HG03439 (cell line): Measurements from ENCODE around the gene RNMT.

Experiments used
- ATAC-seq: cut with Tn5 transposase; IDR thresholded peaks from one replicate; pipeline ENCODE4 v1.9.1; 2021; ENCODE audit warnings: mild to moderate bottlenecking, moderate library complexity; ENCODE audit not compliant: unreplicated experiment

The RNMT gene

DNA sequence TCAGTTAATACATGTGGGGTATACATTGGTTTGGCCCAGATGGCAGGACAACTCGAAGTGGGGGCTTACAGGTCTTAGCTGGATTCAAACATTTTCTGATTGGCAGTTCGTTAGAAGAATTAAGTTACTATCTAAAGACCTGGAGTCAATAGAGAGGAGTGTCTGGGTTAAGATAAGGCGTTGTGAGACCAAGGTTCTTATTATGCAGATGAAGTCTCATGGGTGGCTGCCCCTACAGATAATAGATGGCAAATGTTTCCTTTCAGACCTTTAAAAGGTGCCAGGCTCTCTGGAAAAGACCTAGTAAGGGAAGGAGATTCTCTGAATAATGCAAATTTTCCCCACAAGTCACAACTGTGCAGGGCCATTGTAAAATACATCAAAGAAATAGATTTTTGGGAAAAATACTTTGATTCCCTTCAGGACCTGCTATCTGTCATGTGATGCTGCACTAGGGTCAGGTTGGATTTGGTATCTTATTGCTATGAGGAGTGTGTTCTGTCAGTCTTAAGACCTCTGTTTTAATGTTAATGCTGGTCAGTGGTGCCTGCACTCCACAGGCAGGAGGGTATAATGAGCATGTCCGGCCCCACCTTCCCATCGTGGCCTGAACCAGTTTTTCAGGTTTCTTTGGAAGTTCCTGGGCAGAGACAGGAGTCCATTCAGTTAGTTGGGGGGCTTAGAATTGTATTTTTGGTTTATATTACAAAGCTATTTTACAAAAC, 83.2 kb downstream of the RNMT start:
- no peak for ATAC-seq

DNA sequence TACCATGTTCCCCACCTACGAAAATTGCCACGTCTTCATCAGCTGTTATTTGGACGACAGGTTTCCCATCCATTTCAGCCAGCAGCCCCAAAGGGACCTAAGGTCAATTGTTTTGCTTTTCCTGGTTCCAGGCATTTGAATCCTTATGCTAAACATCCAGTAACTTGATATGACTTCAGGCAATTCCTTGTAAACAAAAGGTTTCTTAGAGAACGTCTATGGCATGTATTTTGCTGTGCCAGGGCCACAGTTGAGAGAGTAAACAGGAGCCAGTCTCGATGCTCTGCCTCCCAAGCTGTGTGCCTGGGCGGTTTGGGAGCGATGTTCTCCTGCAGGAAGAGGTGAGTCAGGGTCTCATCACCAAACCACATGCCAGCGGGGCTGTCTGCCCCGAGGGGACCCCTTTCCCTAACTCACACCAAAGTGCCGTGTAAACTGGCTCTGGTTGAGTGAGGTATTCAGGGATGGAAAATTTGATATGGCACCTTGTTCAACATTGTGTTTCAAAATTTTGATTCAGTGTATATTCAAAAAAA, 84.5 kb downstream of the RNMT start:
- ATAC-seq = no peak

DNA sequence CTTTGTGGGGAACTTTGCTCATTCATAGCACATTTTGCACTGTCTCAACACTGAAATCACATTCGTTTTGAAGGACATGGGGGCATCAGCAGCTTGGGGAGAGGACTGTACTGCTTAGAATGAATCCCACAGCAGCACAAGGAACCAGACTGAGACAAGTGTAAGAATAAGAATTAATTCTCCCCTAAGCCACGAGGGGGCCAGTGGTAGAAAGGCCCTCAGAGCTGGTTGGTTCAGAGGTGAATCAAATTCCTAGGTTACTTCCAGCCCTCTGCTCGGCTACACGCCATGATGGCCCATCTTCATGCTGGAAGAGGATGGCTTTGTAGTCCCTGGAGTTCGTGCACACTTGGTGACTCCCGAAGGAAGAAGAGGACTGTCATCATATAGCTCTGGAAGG, 85.5 kb downstream of the RNMT start:
- no peak for ATAC-seq

DNA sequence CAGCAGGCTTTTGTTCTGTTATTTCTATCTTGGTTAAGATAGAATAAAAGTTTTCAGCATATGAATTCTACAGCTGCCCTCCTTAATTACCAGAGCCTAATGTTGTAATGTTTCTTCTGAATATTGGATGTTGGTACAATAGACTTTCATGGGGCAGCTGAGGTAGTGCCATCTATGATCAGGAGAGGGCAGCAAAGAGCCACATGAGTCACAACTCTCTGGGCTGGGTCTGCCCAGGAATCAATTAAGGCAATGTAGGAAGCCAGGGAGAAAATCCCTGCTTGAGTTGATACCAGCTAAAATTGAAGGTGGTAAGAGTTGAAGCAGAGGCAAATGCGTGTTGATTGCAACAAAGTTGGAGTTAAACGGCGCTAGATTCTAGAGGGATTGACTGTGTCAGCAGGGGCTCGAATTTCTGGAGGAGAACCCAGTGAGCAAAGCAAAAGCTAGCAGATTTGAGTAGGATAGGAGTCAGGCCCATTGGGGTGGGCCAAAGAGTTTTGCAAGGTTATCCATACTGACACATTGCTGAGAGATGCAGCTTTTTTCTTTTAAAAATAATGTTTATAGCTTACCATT, 86.9 kb downstream of the RNMT start:
- no peak for ATAC-seq
